K562 (cell line): ENCODE measurements around the gene DCAF6. TPM values are rescaled to one million over a fixed set of nuclear protein-coding genes. Genes with fewer than 3 reads are reported as not detected.

ENCODE experiments used
- CHD7 ChIP-seq: fragments of 200-600 bp; sonication (generic); IDR thresholded peaks from one replicate; pipeline ENCODE4 v1.6.1; 2012; ENCODE audit warnings: mild to moderate bottlenecking, low read depth, low read length, inconsistent platforms
- FOSL1 ChIP-seq: fragments of 200-800 bp; sonication (Bioruptor generic); conservative IDR thresholded peaks from 2 replicates; pipeline ENCODE4 v1.6.1; 2016; ENCODE audit warnings: missing genetic modification characterization, missing compliant biosample characterization
- FUS ChIP-seq: fragments of 200-400 bp; formaldehyde crosslinking; optimal IDR thresholded peaks from 2 replicates; pipeline ENCODE3; 2017; ENCODE audit warnings: low read depth, low read length
- MTA1 ChIP-seq: fragments of 450-650 bp; IDR thresholded peaks from 2 replicates; pipeline ENCODE4 v1.6.1; 2017; ENCODE audit warnings: borderline replicate concordance
- MTA3 ChIP-seq: fragments of 450-650 bp; formaldehyde crosslinking; IDR thresholded peaks from 2 replicates; pipeline ENCODE4 v1.6.1; 2017; ENCODE audit warnings: mild to moderate bottlenecking, borderline replicate concordance
- POLR2A ChIP-seq: fragments of 450-650 bp; conservative IDR thresholded peaks from 2 replicates; pipeline ENCODE4 v1.6.1; 2016
- SIN3B ChIP-seq: fragments of 450-650 bp; IDR thresholded peaks from 2 replicates; pipeline ENCODE4 v1.6.1; 2017; ENCODE audit warnings: low read depth, mild to moderate bottlenecking, moderate library complexity
- SMARCA5 ChIP-seq: fragments of 450-650 bp; IDR thresholded peaks from 2 replicates; pipeline ENCODE4 v1.6.1; 2016
- ZNF311 ChIP-seq: fragments of 250-450 bp; sonication (Bioruptor Pico); IDR thresholded peaks from 2 replicates; pipeline ENCODE4 v1.4.0; 2020; ENCODE audit warnings: mild to moderate bottlenecking, moderate library complexity
- polyA plus RNA-seq, 8 experiments: library from polyadenylated mRNA; depleted of rRNA in 4 of 8; stranded (reverse) in 5 of 8; unstranded in 3 of 8; fragments of >200 nt; fragmentation: Nextera tagmentation in 2 of 8; fragmentation: Illumina TruSeq in 1 of 8; extraction: Ambion mirVana in 2 of 8; extraction: Trizol in 1 of 8; gene quantifications; 2 replicates each; pipeline versions ENCODE4 v1.2.1 to v1.2.3, GENCODE V29; 2011 to 2014; ENCODE audit warnings: inconsistent platforms in 1 of 8, missing spikeins in 1 of 8
- total RNA-seq, 7 experiments: library from RNA; depleted of rRNA in 6 of 7; stranded (reverse); fragments of >200 nt in 6 of 7; fragmentation: Illumina TruSeq in 2 of 7; extraction: Trizol in 2 of 7; gene quantifications; 2 replicates each; pipeline versions ENCODE4 v1.2.1 to v1.2.3, GENCODE V29; 2011 to 2021; ENCODE audit warnings: low replicate concordance in 1 of 7
- TF ChIP-seq, protein P1 (sequence below): fragments of 450-650 bp; IDR thresholded peaks from 2 replicates; pipeline ENCODE4 v1.6.1; 2016; ENCODE audit warnings: borderline replicate concordance
- TF ChIP-seq, protein P2 (sequence below): fragments of 450-650 bp; IDR thresholded peaks from 2 replicates; pipeline ENCODE4 v1.6.1; 2016; ENCODE audit warnings: mild to moderate bottlenecking

DCAF6 gene
- total and polyA plus RNA-seq, 9 of the 15 experiments (the other 6 are each of a cell fraction or from before 2014, with no cell fraction given) = 19.1 to 102 (median 46.3) TPM

DNA sequence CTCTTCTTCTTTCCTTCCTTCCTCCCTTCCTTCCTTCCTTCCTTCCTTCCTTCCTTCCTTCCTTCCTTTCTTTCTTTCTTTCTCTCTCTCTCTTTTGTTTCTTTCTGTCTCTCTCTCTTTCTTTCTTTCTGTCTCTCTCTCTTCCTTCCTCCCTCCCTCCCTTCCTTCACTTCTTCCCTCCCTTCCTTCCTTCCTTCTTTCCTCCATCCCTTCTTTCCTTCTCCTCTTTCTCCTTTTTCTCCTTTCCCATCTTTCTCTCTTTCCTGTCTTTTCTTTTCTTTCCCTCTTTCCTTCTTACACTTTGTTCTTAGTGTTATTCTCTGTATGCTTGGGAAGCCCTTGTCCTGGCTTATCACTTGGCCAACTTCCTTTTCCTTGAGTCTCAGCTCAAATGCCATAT is 72.8 kb downstream of the DCAF6 start (continued):
- TF ChIP-seq CHD7 (no peak), FUS (no peak), SMARCA5 (0 out of 2 replicates have a peak, but pooled peaks have one; percentile 23), POLR2A (0 out of 2 replicates have a peak, but pooled peaks have one; percentile 25), MTA3 (no peak), FOSL1 (tag) (no peak), MTA1 (0 out of 2 replicates have a peak, but pooled peaks have one; percentile 17), ZNF311 (CRISPR knock-in tag) (no peak), SIN3B (no peak)
- TF ChIP-seq, protein P1, sequence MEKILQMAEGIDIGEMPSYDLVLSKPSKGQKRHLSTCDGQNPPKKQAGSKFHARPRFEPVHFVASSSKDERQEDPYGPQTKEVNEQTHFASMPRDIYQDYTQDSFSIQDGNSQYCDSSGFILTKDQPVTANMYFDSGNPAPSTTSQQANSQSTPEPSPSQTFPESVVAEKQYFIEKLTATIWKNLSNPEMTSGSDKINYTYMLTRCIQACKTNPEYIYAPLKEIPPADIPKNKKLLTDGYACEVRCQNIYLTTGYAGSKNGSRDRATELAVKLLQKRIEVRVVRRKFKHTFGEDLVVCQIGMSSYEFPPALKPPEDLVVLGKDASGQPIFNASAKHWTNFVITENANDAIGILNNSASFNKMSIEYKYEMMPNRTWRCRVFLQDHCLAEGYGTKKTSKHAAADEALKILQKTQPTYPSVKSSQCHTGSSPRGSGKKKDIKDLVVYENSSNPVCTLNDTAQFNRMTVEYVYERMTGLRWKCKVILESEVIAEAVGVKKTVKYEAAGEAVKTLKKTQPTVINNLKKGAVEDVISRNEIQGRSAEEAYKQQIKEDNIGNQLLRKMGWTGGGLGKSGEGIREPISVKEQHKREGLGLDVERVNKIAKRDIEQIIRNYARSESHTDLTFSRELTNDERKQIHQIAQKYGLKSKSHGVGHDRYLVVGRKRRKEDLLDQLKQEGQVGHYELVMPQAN = peak; percentile 44
- TF ChIP-seq, protein P2, sequence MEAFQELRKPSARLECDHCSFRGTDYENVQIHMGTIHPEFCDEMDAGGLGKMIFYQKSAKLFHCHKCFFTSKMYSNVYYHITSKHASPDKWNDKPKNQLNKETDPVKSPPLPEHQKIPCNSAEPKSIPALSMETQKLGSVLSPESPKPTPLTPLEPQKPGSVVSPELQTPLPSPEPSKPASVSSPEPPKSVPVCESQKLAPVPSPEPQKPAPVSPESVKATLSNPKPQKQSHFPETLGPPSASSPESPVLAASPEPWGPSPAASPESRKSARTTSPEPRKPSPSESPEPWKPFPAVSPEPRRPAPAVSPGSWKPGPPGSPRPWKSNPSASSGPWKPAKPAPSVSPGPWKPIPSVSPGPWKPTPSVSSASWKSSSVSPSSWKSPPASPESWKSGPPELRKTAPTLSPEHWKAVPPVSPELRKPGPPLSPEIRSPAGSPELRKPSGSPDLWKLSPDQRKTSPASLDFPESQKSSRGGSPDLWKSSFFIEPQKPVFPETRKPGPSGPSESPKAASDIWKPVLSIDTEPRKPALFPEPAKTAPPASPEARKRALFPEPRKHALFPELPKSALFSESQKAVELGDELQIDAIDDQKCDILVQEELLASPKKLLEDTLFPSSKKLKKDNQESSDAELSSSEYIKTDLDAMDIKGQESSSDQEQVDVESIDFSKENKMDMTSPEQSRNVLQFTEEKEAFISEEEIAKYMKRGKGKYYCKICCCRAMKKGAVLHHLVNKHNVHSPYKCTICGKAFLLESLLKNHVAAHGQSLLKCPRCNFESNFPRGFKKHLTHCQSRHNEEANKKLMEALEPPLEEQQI = no peak
